RKO (cell line): ENCODE measurements around the gene CADM1.
"Not testable (repeated sequence)": the region's sequence is repeated elsewhere in the genome, so short reads cannot be mapped to it uniquely, and the experiment has no call there.

ENCODE experiments used
- DNase-seq: peaks from one replicate; pipeline ENCODE4 v3.0.0-alpha.2; 2016; ENCODE audit warnings: low spot score

The CADM1 gene

GRCh38 chr11:115476463-115477286, 27.5 kb downstream of the CADM1 start:
- DNase-seq = no peak

- DNase-seq = no peak
These were observed 28.7 kb downstream of the CADM1 start for GRCh38 chr11:115475564-115475963.

GRCh38 chr11:115474306-115474705, 29.9 kb downstream of the CADM1 start:
- DNase-seq = not testable (repeated sequence)

- no peak for DNase-seq
These were observed 31.0 kb downstream of the CADM1 start for GRCh38 chr11:115473167-115473566.

DNA sequence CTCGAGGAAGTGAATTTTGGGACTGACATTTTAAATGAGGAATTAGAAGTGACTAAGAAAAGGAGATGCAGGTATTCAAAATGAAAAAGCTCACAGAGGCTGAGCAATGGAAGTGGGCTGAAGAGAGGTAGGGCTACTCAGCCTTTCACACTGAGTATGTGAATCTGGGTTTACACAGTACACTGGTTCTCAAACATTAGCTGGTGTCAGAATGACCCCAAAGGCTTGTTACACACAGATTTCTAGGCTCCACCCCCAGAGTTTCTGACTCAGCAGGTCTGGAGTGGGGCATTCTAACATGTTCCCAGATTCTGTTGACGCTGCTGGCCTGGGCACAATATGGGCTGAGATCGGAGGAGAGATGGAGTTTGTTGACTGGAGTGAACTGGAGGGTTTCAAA, 32.8 kb downstream of the CADM1 start:
- no peak for DNase-seq

DNA sequence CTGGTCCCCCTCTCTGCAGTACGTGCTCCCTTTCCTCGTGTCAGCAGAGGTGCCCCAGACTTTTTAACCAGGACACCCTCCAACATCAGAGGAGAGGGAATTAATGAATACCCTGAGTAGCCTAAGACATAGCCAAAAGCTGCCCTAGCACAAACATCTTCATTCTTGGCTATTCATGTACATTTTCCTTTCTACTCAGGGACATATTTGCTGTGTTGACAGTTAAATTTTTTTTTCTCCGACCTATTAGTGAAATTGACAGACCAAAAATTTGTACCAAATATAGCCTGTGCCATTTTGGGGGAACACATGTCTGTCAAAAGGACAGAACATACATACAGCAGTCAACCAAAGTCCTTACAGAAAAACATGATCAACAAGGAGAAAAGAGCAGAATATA, 33.3 kb downstream of the CADM1 start:
- DNase-seq = no peak

DNA sequence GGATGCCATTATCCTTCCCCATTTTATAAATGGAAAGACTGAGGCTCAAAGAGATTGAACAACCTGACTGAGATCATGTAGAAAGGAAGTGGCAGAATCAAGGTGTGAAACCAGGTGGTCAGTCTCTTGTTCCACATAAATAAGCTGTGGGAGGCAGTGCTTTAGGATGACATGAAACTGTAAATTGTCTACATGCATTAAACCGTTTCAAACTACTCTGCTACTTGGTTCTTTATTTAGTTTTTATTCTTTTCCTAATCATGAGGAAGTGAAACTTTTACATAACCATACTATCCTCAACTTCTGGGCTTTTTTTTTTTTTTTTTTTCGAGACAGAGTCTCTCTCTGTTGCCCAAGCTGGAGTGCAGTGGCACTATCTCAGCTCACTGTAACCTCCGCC, 34.9 kb downstream of the CADM1 start:
- no peak for DNase-seq

DNA sequence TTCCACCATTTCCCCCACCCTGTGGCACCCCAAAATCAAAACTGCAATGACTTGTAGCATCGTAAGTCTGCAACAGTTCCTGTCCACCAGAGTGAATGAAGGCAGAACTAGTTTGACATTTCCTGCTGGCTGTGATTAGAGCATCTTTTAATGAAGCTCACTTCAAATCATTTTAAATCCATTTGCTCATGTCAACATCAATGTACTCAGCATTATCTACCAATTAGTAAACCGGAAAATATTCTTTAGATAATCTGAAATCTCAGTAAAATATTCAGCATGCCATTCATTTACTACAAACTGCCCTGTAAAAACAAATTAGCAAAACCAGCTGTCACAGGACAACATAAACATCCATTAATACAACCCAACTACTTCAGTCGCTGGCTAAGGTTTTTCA, 38.1 kb downstream of the CADM1 start:
- no peak for DNase-seq

DNA sequence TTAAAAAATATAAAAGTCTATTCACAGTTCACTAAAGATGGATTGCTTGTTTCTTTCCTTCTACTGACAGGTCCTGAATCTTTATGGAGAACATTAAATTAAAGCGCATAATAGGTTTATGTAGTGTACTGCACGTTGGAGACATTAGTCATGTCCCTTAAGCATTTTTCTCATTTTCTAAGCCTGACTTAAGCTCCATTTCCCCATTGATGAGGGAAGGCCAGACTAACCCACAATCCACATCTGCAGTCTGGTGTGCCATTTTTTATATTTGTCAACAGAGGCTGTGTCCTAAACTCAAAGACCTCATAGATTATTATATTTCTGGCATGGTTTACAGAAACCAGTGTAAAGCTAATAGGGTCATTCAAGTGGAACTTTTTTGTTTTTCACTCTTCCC, 39.9 kb downstream of the CADM1 start:
- DNase-seq = no peak

GRCh38 chr11:115463606-115464005, 40.6 kb downstream of the CADM1 start:
- no peak for DNase-seq

DNA sequence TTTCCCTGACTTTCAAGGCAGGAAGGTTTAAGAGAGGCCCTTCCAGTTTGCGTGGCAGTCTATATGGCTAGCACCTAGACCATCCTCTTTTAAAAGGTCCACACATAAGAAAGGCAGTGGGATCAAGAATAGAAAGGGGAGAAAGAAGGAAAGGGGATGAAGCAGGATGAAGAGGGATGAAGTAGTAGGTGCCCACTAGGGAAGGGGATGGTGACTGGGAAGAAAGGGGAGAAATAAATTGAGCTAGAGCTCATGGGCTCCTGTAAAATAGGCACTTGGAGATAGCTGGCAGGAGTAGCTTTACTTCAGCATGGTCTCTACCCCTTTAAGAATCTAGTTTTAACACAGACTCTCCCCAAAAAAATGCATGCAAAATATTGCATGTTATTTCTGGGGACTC, 41.5 kb downstream of the CADM1 start:
- DNase-seq = no peak

- no peak for DNase-seq
These were observed 42.1 kb downstream of the CADM1 start for GRCh38 chr11:115462004-115462541.

DNA sequence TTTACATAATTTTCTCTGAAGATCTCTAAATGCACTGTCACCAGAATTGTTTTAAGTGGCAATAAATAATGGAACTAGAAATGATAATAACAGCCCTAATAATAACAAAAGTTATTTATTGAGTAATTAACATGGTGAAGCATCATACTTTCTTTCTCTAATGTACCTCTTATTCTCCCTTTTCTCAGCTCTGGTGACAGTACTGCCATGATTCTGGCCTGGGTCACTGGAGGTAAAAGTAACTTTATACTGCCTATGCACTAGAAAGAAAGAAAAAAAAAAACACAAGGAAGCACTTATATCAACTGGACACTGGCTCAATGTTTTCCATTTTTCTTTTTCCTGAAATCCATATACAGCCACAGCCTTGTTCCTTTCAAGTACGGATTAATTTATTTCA, 43.7 kb downstream of the CADM1 start:
- DNase-seq = no peak

- no peak for DNase-seq
These were observed 44.7 kb downstream of the CADM1 start for GRCh38 chr11:115459563-115459962.

GRCh38 chr11:115458877-115459276, 45.3 kb downstream of the CADM1 start:
- DNase-seq = no peak

GRCh38 chr11:115456019-115456418, 48.2 kb downstream of the CADM1 start:
- no peak for DNase-seq

DNA sequence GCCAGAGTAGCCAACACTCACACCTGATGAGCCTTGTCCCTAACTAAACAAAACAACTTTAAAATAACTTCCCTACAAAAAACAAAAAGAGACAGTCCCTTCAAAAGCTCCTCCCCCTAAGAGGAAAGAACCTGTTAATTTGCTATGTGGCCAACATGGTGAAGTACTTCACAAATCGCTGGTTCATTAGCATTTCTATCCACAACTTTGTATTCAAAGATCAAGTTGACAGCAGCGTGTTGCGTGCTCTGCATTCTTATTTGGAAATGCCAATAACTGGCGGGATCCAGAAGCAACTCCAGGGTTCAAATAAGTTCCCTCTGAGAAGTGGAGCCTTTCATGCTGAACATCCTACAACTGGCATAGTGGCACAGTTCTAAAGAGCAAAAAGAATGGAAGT, 48.6 kb downstream of the CADM1 start:
- DNase-seq = no peak

- no peak for DNase-seq
These were observed 49.7 kb downstream of the CADM1 start for GRCh38 chr11:115454525-115454924.

DNA sequence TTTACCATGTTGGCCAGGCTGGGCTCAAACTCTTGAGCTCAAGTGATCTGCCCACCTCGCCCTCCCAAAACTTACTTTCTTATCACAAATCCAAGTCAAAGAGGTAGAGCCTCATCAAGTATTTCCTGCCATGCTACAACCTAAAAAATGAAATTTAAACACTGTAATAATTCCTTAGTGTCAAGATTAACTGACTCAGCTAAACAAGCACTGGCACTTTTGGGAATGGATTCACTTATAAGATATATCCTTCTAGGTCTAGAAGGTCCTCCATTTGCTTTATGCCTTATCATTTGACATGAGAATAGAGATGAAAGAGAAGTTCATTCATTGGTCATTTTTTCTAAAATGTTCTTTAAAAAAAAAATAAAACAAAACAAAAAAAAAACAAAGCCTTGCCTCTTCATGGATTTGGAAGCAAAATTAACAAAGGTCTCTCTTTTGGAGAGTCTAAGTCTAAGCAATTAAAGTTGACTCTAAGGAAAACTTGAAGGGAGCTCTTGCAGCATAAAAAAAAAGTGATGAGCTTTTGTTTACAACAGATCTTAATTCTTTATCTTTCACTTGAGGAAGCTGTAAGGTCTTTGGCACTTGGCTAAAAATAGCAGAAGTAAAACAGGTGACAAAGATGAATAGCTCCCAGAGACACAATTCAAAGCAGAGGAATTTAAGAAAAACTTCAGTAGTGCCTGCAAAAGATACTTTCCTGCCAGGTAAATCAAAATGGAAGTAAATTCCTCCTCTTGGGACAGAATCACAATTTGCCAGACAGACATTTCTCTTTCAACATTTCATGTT, 50.3 kb downstream of the CADM1 start:
- DNase-seq = no peak

- no peak for DNase-seq
These were observed 52.0 kb downstream of the CADM1 start for GRCh38 chr11:115452241-115452640.

- no peak for DNase-seq
These were observed 53.7 kb downstream of the CADM1 start for GRCh38 chr11:115450519-115450918.

DNA sequence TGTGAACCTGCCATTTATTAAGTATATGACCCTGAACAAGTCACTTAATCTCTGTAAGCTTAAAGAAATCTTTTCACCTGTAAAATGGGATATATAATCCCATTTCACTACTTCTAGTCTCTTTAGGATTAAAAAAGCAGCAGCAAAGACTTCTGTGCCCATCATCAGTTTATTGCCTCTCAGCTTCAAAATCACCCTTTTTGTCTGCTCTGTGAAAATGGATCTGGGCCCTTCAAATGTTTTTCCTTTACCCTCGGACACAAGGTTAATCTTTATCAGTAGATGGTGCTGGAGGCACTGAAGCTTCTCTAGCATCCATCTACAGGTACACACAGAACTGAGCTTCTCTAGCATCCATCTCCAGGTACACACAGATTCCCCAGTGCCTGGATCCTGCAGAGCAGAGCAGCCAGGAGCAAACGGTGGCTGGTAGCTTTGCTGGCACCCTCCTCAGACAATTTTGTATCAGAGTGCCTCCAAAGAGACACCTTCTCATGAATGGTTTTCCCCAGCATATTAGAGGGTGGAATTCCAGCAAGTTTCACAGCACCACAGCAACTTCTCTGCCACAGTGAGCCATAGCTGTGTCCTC, 56.8 kb downstream of the CADM1 start:
- DNase-seq = no peak

DNA sequence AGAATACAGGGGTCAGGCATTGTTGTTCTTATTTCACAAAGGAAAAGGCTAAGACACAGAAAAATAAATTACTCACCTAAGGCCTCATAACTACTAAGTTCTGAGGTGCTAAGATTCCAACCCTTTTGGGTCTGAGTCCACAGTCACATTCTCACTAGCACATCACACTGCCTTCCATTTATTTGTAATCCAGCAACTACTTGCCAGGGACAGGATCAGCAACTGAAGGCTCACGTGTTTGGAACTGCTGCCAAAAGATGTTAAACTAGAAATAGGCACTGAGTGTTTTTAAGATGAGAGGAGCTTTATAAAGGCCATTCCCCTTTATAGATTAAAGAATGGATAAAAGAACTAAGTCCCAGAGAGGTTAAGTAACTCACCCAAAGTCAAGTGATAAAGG, 58.0 kb downstream of the CADM1 start:
- DNase-seq = no peak
